ENCODE data around the gene SIX4. TPM values are rescaled to one million over a fixed set of nuclear protein-coding genes. Genes with fewer than 3 reads are reported as not detected.

Gene SIX4
- total RNA-seq, 2 experiments from 2014 or later, result not detected

DNA sequence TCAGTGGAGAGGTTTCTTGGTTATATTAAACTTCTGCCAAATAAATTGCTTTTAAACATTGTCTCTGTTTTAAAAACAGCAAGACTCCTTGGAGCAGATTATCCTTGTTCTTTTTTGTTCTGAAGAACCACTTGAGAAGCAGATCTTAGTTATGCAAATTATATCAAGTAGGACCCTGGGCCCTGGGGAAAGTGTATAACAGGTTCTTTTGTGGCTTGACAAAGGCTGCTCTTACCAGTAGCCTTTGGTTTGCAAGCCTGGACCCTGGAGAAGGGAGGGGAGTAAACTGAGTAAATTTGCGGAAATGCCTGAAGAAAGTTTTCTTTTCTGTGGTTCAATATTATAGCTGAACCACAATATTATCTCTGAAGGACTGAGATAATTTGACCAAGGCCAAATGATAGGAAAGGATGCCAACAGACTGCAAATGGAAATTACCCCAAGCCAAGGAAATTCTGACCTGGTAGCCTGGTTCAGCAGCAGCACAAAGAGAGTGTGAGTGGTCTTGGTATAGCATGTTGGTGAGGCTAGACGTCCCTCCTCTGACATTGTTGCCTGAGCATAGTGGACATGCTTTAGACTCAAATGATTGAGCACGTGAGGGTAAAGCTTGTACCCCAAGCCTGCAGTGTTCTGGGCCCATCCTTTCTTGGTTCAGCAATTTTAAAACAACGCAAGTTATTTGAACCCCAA is 44.4 kb downstream of the SIX4 start:
- intact Hi-C loops (cut with micrococcal nuclease), result no loop called here
- CTCF ChIA-PET, result interaction anchor here (0.6 kb wide), 1 partner anchor 70 kb away, joined by 4 read pairs; no protein-coding TSS in a partner anchor
- H3K27me3 Mint-ChIP-seq (ENCODE audit: low read depth), result peaks cover 9% of the 10 kb centered on the region

DNA sequence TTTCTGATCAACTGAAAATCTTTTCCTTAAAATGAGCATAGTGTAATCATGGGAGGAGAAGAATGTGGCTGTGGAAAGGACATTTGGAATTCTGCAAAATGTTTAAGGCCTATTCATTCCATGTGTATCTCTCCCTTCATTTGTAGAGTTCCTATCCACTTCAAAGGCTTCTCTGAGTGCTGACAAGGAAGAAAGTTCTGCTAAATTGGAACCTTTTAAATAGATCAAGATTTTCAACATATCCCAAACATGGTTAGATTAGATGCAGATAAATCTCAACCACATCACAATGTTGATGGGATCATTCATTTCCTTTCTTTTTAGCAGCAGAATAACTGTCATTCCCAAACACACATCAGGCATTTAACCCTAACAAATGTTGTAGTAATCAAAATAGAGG is 46.5 kb downstream of the SIX4 start:
- peaks cover 3% of the 10 kb centered on the region for H3K9me3 Mint-ChIP-seq
- H3K27me3 Mint-ChIP-seq (ENCODE audit: low read depth), result peaks cover 2% of the 10 kb centered on the region
- no peaks in the 10 kb centered on the region for H3K4me1 Mint-ChIP-seq (ENCODE audit: low read depth)
- DNase-seq, result no peak
- no peaks in the 10 kb centered on the region for H3K36me3 Mint-ChIP-seq (ENCODE audit: low read depth)
- no peak overlapping the region for H3K4me3 Mint-ChIP-seq
- intact Hi-C loops (cut with micrococcal nuclease), result no loop called here
- CTCF ChIA-PET, result no interaction called here
- no peak overlapping the region for H3K27ac Mint-ChIP-seq

More for the DNA sequence above, 44.4 kb downstream of the SIX4 start:
- no peak overlapping the region for H3K4me3 Mint-ChIP-seq
- H3K36me3 Mint-ChIP-seq (ENCODE audit: low read depth), result no peaks in the 10 kb centered on the region
- no peak overlapping the region for H3K27ac Mint-ChIP-seq
- no peak for DNase-seq
- H3K4me1 Mint-ChIP-seq (ENCODE audit: low read depth), result no peaks in the 10 kb centered on the region
- peaks cover 3% of the 10 kb centered on the region for H3K9me3 Mint-ChIP-seq

DNA sequence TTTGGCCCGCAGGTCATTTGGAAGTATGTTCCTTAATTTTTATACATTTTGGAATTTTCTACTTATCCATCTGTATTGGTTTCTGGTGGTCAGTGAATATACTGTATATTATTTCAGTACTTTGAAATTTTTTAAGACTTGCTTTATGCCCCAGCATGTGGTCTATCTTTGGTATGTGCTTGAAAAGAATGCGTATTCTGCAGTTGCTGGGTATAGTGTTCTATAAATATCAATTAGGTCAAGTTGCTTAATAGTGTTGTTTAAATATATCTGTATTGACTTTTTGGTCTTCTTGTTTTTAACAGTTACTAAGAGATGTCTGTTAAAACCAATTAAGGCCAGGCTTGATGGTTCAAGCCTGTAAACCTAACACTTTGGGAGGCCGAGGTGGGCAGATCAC is 53.2 kb downstream of the SIX4 start:
- intact Hi-C loops (cut with micrococcal nuclease), result no loop called here
- peaks cover 6% of the 10 kb centered on the region for H3K27me3 Mint-ChIP-seq (ENCODE audit: low read depth)
- H3K27ac Mint-ChIP-seq, result no peak overlapping the region
- no peaks in the 10 kb centered on the region for H3K9me3 Mint-ChIP-seq
- no peak overlapping the region for H3K4me3 Mint-ChIP-seq
- H3K36me3 Mint-ChIP-seq (ENCODE audit: low read depth), result no peaks in the 10 kb centered on the region
- no peaks in the 10 kb centered on the region for H3K4me1 Mint-ChIP-seq (ENCODE audit: low read depth)
- CTCF ChIA-PET, result no interaction called here
- no peak for DNase-seq

DNA sequence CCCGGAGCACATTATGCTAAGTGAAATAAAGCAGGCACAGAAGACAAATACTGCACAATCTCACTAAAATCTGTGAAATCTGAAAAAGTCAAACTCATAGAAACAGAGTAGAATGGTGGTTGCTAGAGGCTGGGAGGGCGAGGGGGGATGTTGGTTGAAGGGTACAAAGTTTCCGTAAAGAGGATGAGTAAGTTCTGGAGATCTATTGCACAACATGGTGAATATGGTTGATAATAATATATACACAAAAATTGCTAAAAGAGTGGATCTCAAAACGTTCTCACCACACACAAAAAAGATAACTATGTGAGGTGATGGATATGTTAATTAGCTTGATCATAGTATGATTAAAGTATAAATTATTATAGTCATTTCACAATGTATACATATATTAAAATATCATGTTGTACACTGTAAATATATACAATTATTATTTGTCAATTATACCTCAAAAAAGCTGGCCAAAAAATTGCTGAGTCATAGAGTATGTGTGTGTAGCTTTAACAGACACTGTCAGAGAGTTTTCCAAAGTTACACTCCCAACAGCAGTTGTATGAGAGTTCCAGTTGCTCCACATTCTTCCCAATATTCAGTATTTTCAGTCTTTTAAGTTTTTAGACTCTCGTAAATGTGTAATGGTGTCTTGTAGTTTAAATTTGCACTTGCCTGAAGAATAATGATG is 55.6 kb downstream of the SIX4 start:
- intact Hi-C loops (cut with micrococcal nuclease), result no loop called here
- H3K27ac Mint-ChIP-seq, result no peak overlapping the region
- CTCF ChIA-PET, result no interaction called here
- H3K4me3 Mint-ChIP-seq, result no peak overlapping the region
- no peak for DNase-seq
- peaks cover 16% of the 10 kb centered on the region for H3K27me3 Mint-ChIP-seq (ENCODE audit: low read depth)
- no peaks in the 10 kb centered on the region for H3K4me1 Mint-ChIP-seq (ENCODE audit: low read depth)
- H3K36me3 Mint-ChIP-seq (ENCODE audit: low read depth), result no peaks in the 10 kb centered on the region
- no peaks in the 10 kb centered on the region for H3K9me3 Mint-ChIP-seq

DNA sequence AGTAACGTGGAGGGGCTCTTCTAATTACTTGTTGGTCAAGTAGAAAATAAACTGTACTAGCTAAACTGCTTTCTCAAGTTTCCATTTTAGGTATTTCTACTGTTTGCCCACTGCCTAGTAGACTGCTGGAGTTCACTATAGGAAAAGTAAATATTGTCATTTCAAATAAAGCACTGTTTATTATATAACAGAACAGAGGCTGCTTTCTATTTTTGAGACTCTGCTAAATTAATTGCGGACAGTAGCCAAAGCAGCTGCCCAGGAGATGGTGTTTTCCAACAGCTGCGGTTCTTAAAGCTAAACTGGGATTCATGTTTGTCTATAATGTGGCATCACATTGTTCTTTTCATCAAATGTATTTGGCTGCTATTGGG is 59.0 kb downstream of the SIX4 start:
- Mint-ChIP-seq H3K27me3 (ENCODE audit: low read depth) (peaks cover 25% of the 10 kb centered on the region), H3K36me3 (ENCODE audit: low read depth) (no peaks in the 10 kb centered on the region), H3K4me3 (no peak overlapping the region), H3K4me1 (ENCODE audit: low read depth) (no peaks in the 10 kb centered on the region), H3K27ac (no peak overlapping the region), H3K9me3 (no peaks in the 10 kb centered on the region)
- intact Hi-C loops (cut with micrococcal nuclease), result no loop called here
- CTCF ChIA-PET, result interaction anchor here (1.6 kb wide), 1 partner anchor 41 kb away, joined by 4 read pairs; no protein-coding TSS in a partner anchor
- DNase-seq, result no peak

DNA sequence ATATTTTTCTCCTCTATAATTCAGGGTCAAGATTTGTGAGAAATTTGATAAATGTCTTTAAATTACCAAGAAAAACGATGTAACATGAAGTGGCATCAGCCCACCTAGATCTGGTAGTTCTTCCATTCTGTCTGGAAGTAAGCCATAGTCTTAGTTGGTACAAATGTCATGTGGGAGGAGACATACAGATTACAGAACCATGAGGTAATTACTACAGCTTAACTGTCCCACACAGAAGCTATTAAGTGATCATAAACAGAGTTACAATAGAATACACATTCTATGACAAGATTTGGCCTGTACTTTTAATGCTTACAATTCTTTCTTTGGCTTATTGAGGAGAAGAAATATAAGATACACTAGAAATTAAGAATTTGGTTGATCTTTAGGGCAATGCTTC is 61.2 kb downstream of the SIX4 start:
- H3K27me3 Mint-ChIP-seq (ENCODE audit: low read depth), result peaks cover 40% of the 10 kb centered on the region
- CTCF ChIA-PET, result interaction anchor here (0.6 kb wide), 1 partner anchor 595 kb away, joined by 3 read pairs; no protein-coding TSS in a partner anchor
- H3K4me3 Mint-ChIP-seq, result no peak overlapping the region
- no peaks in the 10 kb centered on the region for H3K36me3 Mint-ChIP-seq (ENCODE audit: low read depth)
- H3K4me1 Mint-ChIP-seq (ENCODE audit: low read depth), result peaks cover 3% of the 10 kb centered on the region
- H3K27ac Mint-ChIP-seq, result no peak overlapping the region
- DNase-seq, result no peak
- no peaks in the 10 kb centered on the region for H3K9me3 Mint-ChIP-seq
- intact Hi-C loops (cut with micrococcal nuclease), result no loop called here

DNA sequence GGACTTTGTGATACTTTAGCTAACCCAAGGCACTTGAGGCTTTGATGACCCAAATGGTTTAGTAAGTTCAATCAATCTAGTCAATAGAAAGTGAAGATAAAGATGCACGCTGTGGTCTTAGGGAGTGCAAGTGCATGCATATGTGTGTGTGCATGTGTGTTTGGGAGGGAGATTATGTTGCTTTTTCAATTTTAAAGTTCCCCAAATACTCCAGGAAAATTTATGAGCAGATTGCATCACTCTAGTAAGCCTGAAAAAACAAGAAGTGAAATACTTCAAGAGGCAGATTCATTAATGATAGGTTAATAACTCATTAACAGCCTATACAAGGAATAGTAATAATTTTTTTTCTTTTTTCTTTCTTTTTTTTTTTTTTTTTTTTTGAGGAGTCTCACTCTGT is 62.4 kb downstream of the SIX4 start:
- intact Hi-C loops (cut with micrococcal nuclease), result no loop called here
- no peak for DNase-seq
- no peaks in the 10 kb centered on the region for H3K9me3 Mint-ChIP-seq
- H3K4me1 Mint-ChIP-seq (ENCODE audit: low read depth), result peaks cover 7% of the 10 kb centered on the region
- no peak overlapping the region for H3K27ac Mint-ChIP-seq
- H3K27me3 Mint-ChIP-seq (ENCODE audit: low read depth), result peaks cover 48% of the 10 kb centered on the region
- CTCF ChIA-PET, result interaction anchor here (0.5 kb wide), 1 partner anchor 30 kb away, joined by 6 read pairs; no protein-coding TSS in a partner anchor
- no peaks in the 10 kb centered on the region for H3K36me3 Mint-ChIP-seq (ENCODE audit: low read depth)
- H3K4me3 Mint-ChIP-seq, result no peak overlapping the region

Other genes with a start within 250 kb of the SIX4 start
- gene C14orf39, start 238.3 kb downstream of the SIX4 start, total RNA-seq, result not detected
- gene SIX6, start 215.2 kb downstream of the SIX4 start, total RNA-seq, result not detected
- not detected for gene SIX1, start 74.9 kb downstream of the SIX4 start, total RNA-seq
- 10 to 100 TPM; 44.0 to 44.2 TPM for gene MNAT1, start 10.4 kb upstream of the SIX4 start, total RNA-seq